Coronary artery (tissue), 2 donors: ENCODE data around the gene ANP32A.
A peak's percentile ranks its signal among the peaks of the same experiment; 100 is the strongest.

Experiments used
- DNase-seq: peaks from one replicate; pipeline ENCODE4 v3.0.0-alpha.2; 2017; ENCODE audit warnings: low spot score
- H3K27ac ChIP-seq, 2 donors: fragments of 200-600 bp; sonication (generic); one replicate each; pipeline ENCODE4 v1.5.1; 2016 to 2019
- H3K4me3 ChIP-seq: fragments of 200-600 bp; sonication (generic); 2 replicates; pipeline ENCODE4 v1.5.1; 2016; ENCODE audit warnings: mild to moderate bottlenecking, moderate library complexity
- TF ChIP-seq, protein P1 (sequence below): fragments of 200-600 bp; sonication (generic); IDR thresholded peaks from one replicate; pipeline ENCODE4 v1.5.1; 2019; ENCODE audit warnings: antibody characterized with exemption

ANP32A gene

DNA sequence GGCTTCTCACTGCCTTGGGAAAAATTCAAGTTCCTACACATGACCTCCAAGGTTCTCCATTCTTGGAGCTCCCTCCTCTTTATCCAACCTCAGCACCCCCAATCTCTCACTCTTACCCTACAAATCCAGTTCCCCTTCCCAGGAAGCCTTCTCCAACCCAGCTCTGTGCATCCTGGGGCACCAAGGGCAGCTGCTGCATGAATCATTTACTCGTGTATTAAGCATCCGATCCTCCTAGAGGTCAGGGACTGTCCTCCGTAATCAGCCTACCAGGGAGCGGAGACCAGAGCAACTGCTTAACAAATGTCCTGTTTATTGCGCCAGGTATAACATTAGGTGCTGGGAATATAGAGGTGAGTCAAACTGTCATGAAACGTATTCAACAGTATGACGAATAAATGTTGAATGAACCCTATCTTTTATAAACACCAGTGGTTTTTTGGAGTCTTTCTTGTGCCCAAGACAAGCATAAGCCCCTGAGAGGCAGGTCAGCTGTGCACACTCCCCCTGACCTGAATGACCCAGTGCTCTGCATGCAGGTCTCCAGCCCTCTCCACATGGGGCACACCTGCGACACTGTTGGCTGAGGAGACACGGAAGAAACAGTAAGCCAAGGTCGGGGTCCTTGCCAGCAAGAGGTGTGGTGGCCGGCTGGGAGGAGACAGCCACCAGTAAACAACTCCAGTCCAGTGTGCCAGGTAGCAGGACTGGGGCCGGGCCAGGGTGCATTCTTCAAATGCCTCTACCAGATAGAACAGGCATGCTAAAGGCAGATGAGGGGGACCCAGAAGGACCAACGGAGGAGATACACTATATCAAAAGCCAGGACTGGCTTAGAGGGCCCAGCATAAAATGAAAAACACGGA is 27.6 kb downstream of the ANP32A start:
- H3K4me3 ChIP-seq, result no peak overlapping the region
- TF ChIP-seq, protein P1, sequence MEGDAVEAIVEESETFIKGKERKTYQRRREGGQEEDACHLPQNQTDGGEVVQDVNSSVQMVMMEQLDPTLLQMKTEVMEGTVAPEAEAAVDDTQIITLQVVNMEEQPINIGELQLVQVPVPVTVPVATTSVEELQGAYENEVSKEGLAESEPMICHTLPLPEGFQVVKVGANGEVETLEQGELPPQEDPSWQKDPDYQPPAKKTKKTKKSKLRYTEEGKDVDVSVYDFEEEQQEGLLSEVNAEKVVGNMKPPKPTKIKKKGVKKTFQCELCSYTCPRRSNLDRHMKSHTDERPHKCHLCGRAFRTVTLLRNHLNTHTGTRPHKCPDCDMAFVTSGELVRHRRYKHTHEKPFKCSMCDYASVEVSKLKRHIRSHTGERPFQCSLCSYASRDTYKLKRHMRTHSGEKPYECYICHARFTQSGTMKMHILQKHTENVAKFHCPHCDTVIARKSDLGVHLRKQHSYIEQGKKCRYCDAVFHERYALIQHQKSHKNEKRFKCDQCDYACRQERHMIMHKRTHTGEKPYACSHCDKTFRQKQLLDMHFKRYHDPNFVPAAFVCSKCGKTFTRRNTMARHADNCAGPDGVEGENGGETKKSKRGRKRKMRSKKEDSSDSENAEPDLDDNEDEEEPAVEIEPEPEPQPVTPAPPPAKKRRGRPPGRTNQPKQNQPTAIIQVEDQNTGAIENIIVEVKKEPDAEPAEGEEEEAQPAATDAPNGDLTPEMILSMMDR, result no peak
- DNase-seq, result no peak
- peak overlapping the region in 1 of 2 donors; percentile 51 for H3K27ac ChIP-seq

DNA sequence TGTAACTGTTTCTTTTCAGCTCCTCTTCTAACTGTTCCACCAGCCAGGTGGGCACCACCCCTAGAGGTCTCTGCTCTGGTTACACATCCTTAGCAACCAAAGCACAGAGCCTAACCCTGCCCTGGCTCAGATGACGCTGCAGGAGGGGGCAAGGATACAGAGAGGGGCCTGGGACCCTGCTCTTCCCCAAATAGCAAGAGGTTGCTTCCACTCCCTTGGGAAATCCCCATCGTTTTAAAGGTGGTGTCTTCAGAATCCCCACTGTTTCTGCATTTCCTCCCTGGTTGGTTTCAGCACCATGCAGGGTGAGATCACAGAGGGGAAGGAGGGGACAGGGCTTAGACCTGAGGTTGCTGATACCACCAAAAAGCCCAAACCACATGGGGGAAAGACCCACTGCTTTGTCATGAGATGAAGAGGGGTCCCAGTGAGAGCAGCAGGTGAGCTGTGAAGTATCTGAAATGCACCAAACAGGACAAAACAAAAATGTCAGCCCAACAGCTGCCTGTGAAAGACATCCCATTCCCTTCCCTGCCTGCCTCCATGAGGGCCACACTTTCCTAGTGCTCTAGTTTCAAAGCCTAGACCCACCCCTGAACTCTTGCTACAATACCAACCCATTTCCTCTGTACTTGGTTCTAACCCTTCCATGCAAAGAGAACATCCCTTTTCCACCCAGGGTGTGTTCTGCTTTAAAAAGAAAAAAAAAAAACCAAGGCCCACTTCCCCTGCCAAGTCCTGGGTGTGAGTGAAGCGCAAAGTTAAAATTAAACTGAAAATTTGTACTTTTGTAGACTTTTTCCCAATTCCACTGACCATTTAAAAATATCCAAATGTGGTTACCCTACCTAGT is 29.0 kb downstream of the ANP32A start:
- DNase-seq, result no peak
- Histone ChIP-seq H3K4me3 (no peak overlapping the region), H3K27ac (peak overlapping the region in 1 of 2 donors; percentile 19)
- TF ChIP-seq, protein P1, result no peak

DNA sequence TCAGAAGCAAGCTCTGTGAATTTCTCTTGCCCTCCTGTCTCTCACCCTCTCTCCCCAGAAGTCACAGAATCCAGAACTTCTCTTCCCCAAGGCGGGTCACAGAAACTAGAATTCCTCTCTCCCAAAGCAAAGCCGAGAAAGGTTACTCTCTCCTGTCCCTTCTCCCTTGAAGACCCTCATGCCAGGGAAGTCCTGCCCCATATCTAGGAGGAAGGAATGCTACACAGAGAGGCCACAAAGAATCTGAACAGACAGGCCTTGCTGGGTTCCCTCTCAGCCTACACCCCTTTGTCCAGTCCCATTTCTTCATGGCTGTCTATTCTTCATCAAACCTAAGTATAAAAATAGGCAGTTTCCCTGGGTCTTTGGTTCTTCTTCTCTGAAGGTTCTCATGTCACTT is 29.8 kb downstream of the ANP32A start:
- TF ChIP-seq, protein P1, result no peak
- H3K27ac ChIP-seq, result no peak overlapping the region
- DNase-seq, result no peak
- no peak overlapping the region for H3K4me3 ChIP-seq

DNA sequence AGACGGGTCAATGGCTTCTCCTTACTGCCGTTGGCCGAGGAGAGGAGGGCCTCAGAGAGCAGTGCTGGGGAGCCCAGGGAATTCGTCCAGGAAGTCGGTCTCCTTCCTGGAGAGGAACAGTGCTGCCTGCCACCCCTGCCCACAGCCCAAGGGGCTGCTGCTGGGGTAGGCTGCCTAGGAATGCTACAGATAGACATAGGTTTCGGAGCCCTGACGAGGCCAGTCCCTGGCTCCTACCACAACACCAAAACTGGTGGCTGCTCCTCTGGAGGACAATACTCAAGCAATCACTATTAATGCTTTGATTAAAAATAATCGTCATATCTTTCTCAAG is 30.5 kb downstream of the ANP32A start:
- TF ChIP-seq, protein P1, result no peak
- DNase-seq, result no peak
- H3K4me3 ChIP-seq, result no peak overlapping the region
- peak overlapping the region in 1 of 2 donors; percentile 15 for H3K27ac ChIP-seq

DNA sequence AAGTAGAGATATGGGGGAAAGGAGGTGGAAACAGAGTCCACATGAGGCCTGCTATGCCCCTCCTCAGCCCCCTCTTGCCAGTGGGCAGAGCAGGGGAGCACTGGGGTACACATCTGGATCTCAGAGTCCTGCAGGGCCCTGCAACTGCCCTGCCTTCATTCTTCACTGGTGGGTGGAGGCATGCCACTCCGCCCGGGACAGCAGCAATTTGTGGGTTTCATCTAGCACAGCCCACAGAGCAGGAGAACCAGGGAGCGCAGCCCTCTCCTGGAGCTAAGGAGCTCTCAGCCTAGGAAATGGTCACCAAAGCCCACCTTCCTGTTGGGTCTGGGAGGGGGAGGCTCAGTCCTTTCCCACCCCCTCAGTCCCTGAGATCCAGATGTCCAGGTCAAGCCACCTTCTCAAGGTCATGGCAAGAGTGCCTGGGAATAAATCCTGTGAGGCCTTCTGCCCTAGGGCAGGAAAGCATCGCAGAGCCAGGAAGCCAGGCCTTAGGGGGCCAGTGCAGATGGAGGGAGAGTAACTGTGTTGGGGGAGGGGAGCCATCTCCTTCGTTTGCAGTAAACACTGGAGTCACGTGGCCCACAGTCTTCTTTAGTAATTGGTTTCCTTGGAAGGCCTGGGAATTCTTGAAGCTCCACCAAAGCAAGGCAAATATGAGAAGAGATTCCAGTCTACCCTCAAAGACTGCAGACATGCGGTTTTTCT is 31.0 kb downstream of the ANP32A start:
- peak overlapping the region in 1 of 2 donors; percentile 15 for H3K27ac ChIP-seq
- TF ChIP-seq, protein P1, result no peak
- no peak overlapping the region for H3K4me3 ChIP-seq
- no peak for DNase-seq

DNA sequence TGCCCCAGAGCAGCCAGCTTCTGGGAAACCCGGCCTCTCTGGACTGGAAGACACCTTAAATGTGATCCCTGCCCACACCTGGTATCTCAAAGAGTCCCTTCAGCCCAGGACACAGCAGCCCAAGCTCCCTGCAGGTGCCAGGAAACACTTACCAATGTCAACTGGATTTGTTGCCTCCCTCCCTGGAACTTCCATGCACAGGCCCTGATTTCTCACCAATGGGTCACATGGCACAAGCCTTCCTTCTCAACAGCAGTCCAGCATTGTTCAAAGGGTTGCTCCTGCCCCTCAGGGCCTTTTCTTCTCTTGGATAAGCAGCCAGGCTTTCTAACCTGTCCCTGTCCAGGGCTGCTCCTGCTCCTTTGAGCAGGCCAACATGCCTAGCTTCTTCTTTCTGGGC is 31.6 kb downstream of the ANP32A start:
- H3K4me3 ChIP-seq, result no peak overlapping the region
- H3K27ac ChIP-seq, result no peak overlapping the region
- DNase-seq, result no peak
- TF ChIP-seq, protein P1, result no peak
